Nephron progenitor cell (in vitro differentiated cells): ENCODE measurements around the gene GZMH.
"Not testable (repeated sequence)": the region's sequence is repeated elsewhere in the genome, so short reads cannot be mapped to it uniquely, and the experiment has no call there.

Experiments
- DNase-seq: peaks from one replicate; pipeline ENCODE4 v3.0.0; 2021
- H3K27ac Mint-ChIP-seq: 2 replicates; pipeline ENCODE4 v1.8.0; 2021; ENCODE audit warnings: mild to moderate bottlenecking, moderate library complexity, mixed read lengths
- H3K27me3 Mint-ChIP-seq: 2 replicates; pipeline ENCODE4 v1.8.0; 2021; ENCODE audit warnings: mild to moderate bottlenecking, low read depth, mixed read lengths; ENCODE audit not compliant: poor library complexity
- H3K36me3 Mint-ChIP-seq: 2 replicates; pipeline ENCODE4 v1.8.0; 2021; ENCODE audit warnings: low read depth, mixed read lengths
- H3K4me1 Mint-ChIP-seq: 2 replicates; pipeline ENCODE4 v1.8.0; 2021; ENCODE audit warnings: mixed read lengths
- H3K4me3 Mint-ChIP-seq: 2 replicates; pipeline ENCODE4 v1.8.0; 2021; ENCODE audit warnings: mild to moderate bottlenecking, moderate library complexity, mixed read lengths
- H3K9me3 Mint-ChIP-seq: 2 replicates; pipeline ENCODE4 v1.8.0; 2021; ENCODE audit warnings: mild to moderate bottlenecking, moderate library complexity, mixed read lengths
- CTCF ChIP-seq: fragments of 200-600 bp; sonication (generic); IDR thresholded peaks from 2 replicates; pipeline ENCODE4 v1.5.0; 2021; ENCODE audit warnings: antibody characterized with exemption

The GZMH gene

GRCh38 chr14:24606297-24606696 lies 3.2 kb downstream of the GZMH start:
- H3K9me3 Mint-ChIP-seq: peaks cover 24% of the 10 kb centered on the region
- H3K4me1 Mint-ChIP-seq: peaks cover 36% of the 10 kb centered on the region
- peak overlapping the region; percentile 13 for H3K27ac Mint-ChIP-seq
- peaks cover 7% of the 10 kb centered on the region for H3K27me3 Mint-ChIP-seq
- no peak for TF ChIP-seq CTCF
- no peak for DNase-seq
- H3K4me3 Mint-ChIP-seq: no peak overlapping the region
- H3K36me3 Mint-ChIP-seq: no peaks in the 10 kb centered on the region

GRCh38 chr14:24605435-24606190 lies 3.9 kb downstream of the GZMH start:
- Mint-ChIP-seq H3K4me3 (no peak overlapping the region), H3K9me3 (peaks cover 23% of the 10 kb centered on the region), H3K36me3 (no peaks in the 10 kb centered on the region), H3K4me1 (peaks cover 36% of the 10 kb centered on the region), H3K27me3 (peaks cover 7% of the 10 kb centered on the region), H3K27ac (peak overlapping the region; percentile 47)
- peak; percentile 59 for TF ChIP-seq CTCF
- DNase-seq: peak; percentile 54

GRCh38 chr14:24597403-24597802 lies 12.1 kb downstream of the GZMH start:
- no peak overlapping the region for H3K4me3 Mint-ChIP-seq
- H3K27ac Mint-ChIP-seq: no peak overlapping the region
- H3K27me3 Mint-ChIP-seq: peaks cover 4% of the 10 kb centered on the region
- H3K9me3 Mint-ChIP-seq: peaks cover 73% of the 10 kb centered on the region
- no peaks in the 10 kb centered on the region for H3K4me1 Mint-ChIP-seq
- no peak for DNase-seq
- H3K36me3 Mint-ChIP-seq: no peaks in the 10 kb centered on the region
- no peak for TF ChIP-seq CTCF

- H3K36me3 Mint-ChIP-seq: no peaks in the 10 kb centered on the region
- no peak overlapping the region for H3K27ac Mint-ChIP-seq
- H3K4me3 Mint-ChIP-seq: no peak overlapping the region
- no peaks in the 10 kb centered on the region for H3K27me3 Mint-ChIP-seq
- no peak for DNase-seq
- peaks cover 78% of the 10 kb centered on the region for H3K9me3 Mint-ChIP-seq
- no peak for TF ChIP-seq CTCF
- H3K4me1 Mint-ChIP-seq: no peaks in the 10 kb centered on the region
Measured at GRCh38 chr14:24595073-24595808, 14.2 kb downstream of the GZMH start.

GRCh38 chr14:24591004-24591403 lies 18.5 kb downstream of the GZMH start:
- H3K36me3 Mint-ChIP-seq: not testable (repeated sequence)

GRCh38 chr14:24584402-24584801 lies 25.1 kb downstream of the GZMH start:
- peaks cover 10% of the 10 kb centered on the region for H3K27me3 Mint-ChIP-seq
- not testable (repeated sequence) for H3K4me1 Mint-ChIP-seq, H3K36me3 Mint-ChIP-seq, H3K4me3 Mint-ChIP-seq, DNase-seq, H3K27ac Mint-ChIP-seq
- peaks cover 46% of the 10 kb centered on the region for H3K9me3 Mint-ChIP-seq

More at GRCh38 chr14:24591004-24591403, 18.5 kb downstream of the GZMH start:
- H3K4me3 Mint-ChIP-seq, H3K4me1 Mint-ChIP-seq, H3K27ac Mint-ChIP-seq, H3K27me3 Mint-ChIP-seq, DNase-seq: not testable (repeated sequence)
- peaks cover 70% of the 10 kb centered on the region for H3K9me3 Mint-ChIP-seq
